HEK293T (cell line): ENCODE results near the gene KRTAP4-6.

Source experiments
- BHLHE40 ChIP-seq: fragments of 450-650 bp; IDR thresholded peaks from 2 replicates; pipeline ENCODE4 v1.6.1; 2016; ENCODE audit warnings: mild to moderate bottlenecking, moderate library complexity, borderline replicate concordance
- ELF4 ChIP-seq: fragments of 450-650 bp; IDR thresholded peaks from 2 replicates; pipeline ENCODE4 v1.6.1; 2017; ENCODE audit warnings: antibody characterized with exemption
- FOXA1 ChIP-seq: fragments of 450-650 bp; IDR thresholded peaks from 2 replicates; pipeline ENCODE4 v1.6.1; 2016; ENCODE audit warnings: mild to moderate bottlenecking
- FOXK2 ChIP-seq: fragments of 450-650 bp; IDR thresholded peaks from 2 replicates; pipeline ENCODE4 v1.6.1; 2016; ENCODE audit warnings: mild to moderate bottlenecking
- LEF1 ChIP-seq: fragments of 450-650 bp; IDR thresholded peaks from 2 replicates; pipeline ENCODE4 v1.6.1; 2017; ENCODE audit warnings: mild to moderate bottlenecking, borderline replicate concordance
- NFRKB ChIP-seq: fragments of 450-650 bp; IDR thresholded peaks from 2 replicates; pipeline ENCODE4 v1.6.1; 2016; ENCODE audit warnings: mild to moderate bottlenecking, moderate library complexity
- ZNF384 ChIP-seq: fragments of 450-650 bp; IDR thresholded peaks from 2 replicates; pipeline ENCODE4 v1.6.1; 2016

DNA sequence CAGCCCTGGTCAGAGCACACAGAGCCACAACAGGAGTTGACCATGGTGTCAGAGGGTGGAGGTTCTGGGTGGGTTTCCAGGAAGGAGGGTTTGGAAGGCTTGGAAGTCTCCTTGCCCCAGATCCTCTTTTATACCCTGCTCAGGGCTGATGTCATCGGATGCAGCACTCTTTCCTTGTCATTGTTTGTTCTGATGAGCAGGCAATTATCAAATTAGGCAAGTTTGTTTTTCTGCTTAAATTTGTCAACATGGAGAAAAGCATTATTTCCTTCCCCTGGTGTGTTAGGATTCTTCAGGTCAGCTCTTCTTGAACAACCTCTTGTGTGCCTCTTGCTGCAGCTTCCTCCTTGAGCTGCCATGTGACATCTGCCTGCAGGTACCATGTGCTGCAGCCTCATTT lies 20.3 kb upstream of the KRTAP4-6 start, which contains the start of gene KRTAP4-4:
- no peak for TF ChIP-seq ELF4
- TF ChIP-seq LEF1: no peak
- TF ChIP-seq BHLHE40: no peak
- no peak for TF ChIP-seq NFRKB
- no peak for TF ChIP-seq ZNF384
- no peak for TF ChIP-seq FOXK2
- no peak for TF ChIP-seq FOXA1
